Stomach (tissue), 4 donors: ENCODE measurements around the gene ZNF507.

ENCODE experiments used
- POLR2A ChIP-seq, 4 donors: fragments of 450-650 bp; IDR thresholded peaks; one replicate each; pipeline ENCODE4 v1.6.1; 2016; ENCODE audit warnings: antibody characterized with exemption in 4 of 4, control low read depth in 2 of 4, mild to moderate bottlenecking in 1 of 4, moderate library complexity in 1 of 4
- POLR2AphosphoS5 ChIP-seq, 3 donors: sonication (generic); formaldehyde crosslinking; IDR thresholded peaks; one replicate each; pipeline ENCODE4 v1.6.1; 2016; ENCODE audit warnings: antibody characterized with exemption in 3 of 3
- TF ChIP-seq, protein P1 (sequence below), 7 experiments: fragments of 450-650 bp in 4 of 7; fragments of 200-600 bp in 3 of 7; sonication (generic) in 3 of 7; IDR thresholded peaks; one replicate each; pipeline ENCODE4 v1.5.1; 2016 to 2019; ENCODE audit warnings: antibody characterized with exemption in 7 of 7, control low read depth in 2 of 7, mild to moderate bottlenecking in 1 of 7

DNA sequence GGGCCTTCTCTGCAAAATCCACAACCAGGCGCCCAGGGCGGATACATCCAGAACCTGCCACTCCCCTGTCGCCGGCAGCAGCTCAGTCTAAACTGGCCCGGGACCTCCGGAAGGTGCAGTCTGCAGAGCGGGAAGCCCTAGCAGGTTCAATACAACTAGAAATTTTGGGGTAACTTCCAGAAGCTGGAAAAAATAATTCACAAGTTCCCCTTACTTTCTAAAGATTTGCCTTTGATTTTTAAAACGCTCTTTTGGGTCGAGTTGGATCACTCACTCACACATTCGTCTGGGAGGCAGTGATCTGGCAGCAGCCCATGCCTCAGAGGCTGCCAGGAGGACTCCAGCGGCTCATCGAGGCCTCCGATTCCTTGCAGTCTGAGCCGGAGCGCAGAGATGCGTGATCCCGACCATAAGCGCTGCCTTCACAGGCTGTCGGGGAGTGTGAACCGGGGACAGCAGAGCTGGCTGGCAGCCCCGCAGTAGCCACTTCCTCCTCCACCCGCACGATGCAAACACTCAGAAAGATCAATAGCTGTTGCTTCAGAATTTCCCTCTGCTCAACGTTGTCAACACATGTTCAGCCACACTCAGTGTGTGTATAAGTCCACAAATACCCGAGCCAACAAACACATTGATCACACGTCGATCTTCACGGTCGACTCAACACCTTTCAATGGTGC is 35.6 kb upstream of the ZNF507 start:
- TF ChIP-seq, protein P1, sequence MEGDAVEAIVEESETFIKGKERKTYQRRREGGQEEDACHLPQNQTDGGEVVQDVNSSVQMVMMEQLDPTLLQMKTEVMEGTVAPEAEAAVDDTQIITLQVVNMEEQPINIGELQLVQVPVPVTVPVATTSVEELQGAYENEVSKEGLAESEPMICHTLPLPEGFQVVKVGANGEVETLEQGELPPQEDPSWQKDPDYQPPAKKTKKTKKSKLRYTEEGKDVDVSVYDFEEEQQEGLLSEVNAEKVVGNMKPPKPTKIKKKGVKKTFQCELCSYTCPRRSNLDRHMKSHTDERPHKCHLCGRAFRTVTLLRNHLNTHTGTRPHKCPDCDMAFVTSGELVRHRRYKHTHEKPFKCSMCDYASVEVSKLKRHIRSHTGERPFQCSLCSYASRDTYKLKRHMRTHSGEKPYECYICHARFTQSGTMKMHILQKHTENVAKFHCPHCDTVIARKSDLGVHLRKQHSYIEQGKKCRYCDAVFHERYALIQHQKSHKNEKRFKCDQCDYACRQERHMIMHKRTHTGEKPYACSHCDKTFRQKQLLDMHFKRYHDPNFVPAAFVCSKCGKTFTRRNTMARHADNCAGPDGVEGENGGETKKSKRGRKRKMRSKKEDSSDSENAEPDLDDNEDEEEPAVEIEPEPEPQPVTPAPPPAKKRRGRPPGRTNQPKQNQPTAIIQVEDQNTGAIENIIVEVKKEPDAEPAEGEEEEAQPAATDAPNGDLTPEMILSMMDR (IDR thresholded peaks at IDR 0.05), result no peak
- TF ChIP-seq POLR2AphosphoS5 (IDR thresholded peaks at IDR 0.05) (no peak), POLR2A (IDR thresholded peaks at IDR 0.05) (no peak)
